Transverse colon (tissue), 3 donors: ENCODE data around the gene LRBA.

Experiments
- POLR2A ChIP-seq: fragments of 450-650 bp; IDR thresholded peaks from one replicate; pipeline ENCODE4 v1.6.1; 2016; ENCODE audit warnings: antibody characterized with exemption, mild to moderate bottlenecking, moderate library complexity
- POLR2AphosphoS5 ChIP-seq, 3 donors: sonication (generic); formaldehyde crosslinking; IDR thresholded peaks; one replicate each; pipeline ENCODE4 v1.6.1; 2016; ENCODE audit warnings: antibody characterized with exemption in 3 of 3

- TF ChIP-seq POLR2A (no peak), POLR2AphosphoS5 (IDR thresholded peaks at IDR 0.05) (no peak)
Observed at GRCh38 chr4:150852216-150852615, 162.9 kb downstream of the LRBA start.
